IPS-15b (cell line): ENCODE measurements around the gene MKLN1.

Source experiments
- H3K27me3 ChIP-seq: one replicate; pipeline ENCODE4 v1.6.1; 2013; ENCODE audit warnings: low read length; ENCODE audit not compliant: control insufficient read depth, insufficient read depth
- H3K36me3 ChIP-seq: one replicate; pipeline ENCODE4 v1.6.1; 2013; ENCODE audit warnings: low read length; ENCODE audit not compliant: control insufficient read depth, insufficient read depth
- H3K4me1 ChIP-seq: one replicate; pipeline ENCODE4 v1.6.1; 2013; ENCODE audit warnings: mild to moderate bottlenecking, low read length; ENCODE audit not compliant: control insufficient read depth, insufficient read depth
- H3K4me3 ChIP-seq: one replicate; pipeline ENCODE4 v1.5.1; 2013; ENCODE audit warnings: low read depth, low read length
- H3K9ac ChIP-seq: one replicate; pipeline ENCODE4 v1.6.1; 2013; ENCODE audit warnings: low read depth, mild to moderate bottlenecking, low read length
- H3K9me3 ChIP-seq: one replicate; pipeline ENCODE4 v1.6.1; 2013; ENCODE audit warnings: mild to moderate bottlenecking, low read length; ENCODE audit not compliant: control insufficient read depth, insufficient read depth

Gene MKLN1

GRCh38 chr7:131336956-131337355 is 9.3 kb downstream of the MKLN1 start:
- H3K27me3 ChIP-seq: no peaks in the 10 kb centered on the region
- no peaks in the 10 kb centered on the region for H3K4me1 ChIP-seq
- no peak overlapping the region for H3K9ac ChIP-seq
- H3K9me3 ChIP-seq: no peaks in the 10 kb centered on the region
- no peak overlapping the region for H3K4me3 ChIP-seq
- no peaks in the 10 kb centered on the region for H3K36me3 ChIP-seq

- Histone ChIP-seq H3K36me3 (no peaks in the 10 kb centered on the region), H3K27me3 (no peaks in the 10 kb centered on the region), H3K4me3 (no peak overlapping the region), H3K9me3 (no peaks in the 10 kb centered on the region), H3K9ac (no peak overlapping the region), H3K4me1 (no peaks in the 10 kb centered on the region)
Measured at GRCh38 chr7:131338173-131338572, 10.5 kb downstream of the MKLN1 start.

- no peaks in the 10 kb centered on the region for H3K36me3 ChIP-seq
- H3K4me1 ChIP-seq: no peaks in the 10 kb centered on the region
- no peaks in the 10 kb centered on the region for H3K9me3 ChIP-seq
Measured at GRCh38 chr7:131338691-131339390, 11.2 kb downstream of the MKLN1 start.

GRCh38 chr7:131341690-131342089 is 14.0 kb downstream of the MKLN1 start:
- Histone ChIP-seq H3K36me3 (no peaks in the 10 kb centered on the region), H3K4me3 (no peak overlapping the region), H3K9ac (no peak overlapping the region), H3K4me1 (peaks cover under 1% of the 10 kb centered on the region), H3K9me3 (no peaks in the 10 kb centered on the region), H3K27me3 (no peaks in the 10 kb centered on the region)

More at GRCh38 chr7:131338691-131339390, 11.2 kb downstream of the MKLN1 start:
- Histone ChIP-seq H3K27me3 (no peaks in the 10 kb centered on the region), H3K4me3 (no peak overlapping the region), H3K9ac (no peak overlapping the region)

GRCh38 chr7:131342864-131343442 is 15.3 kb downstream of the MKLN1 start:
- Histone ChIP-seq H3K9me3 (no peaks in the 10 kb centered on the region), H3K27me3 (no peaks in the 10 kb centered on the region), H3K4me1 (peaks cover 9% of the 10 kb centered on the region), H3K4me3 (no peak overlapping the region), H3K36me3 (no peaks in the 10 kb centered on the region), H3K9ac (no peak overlapping the region)

GRCh38 chr7:131346885-131347592 is 19.4 kb downstream of the MKLN1 start:
- Histone ChIP-seq H3K4me1 (peaks cover 11% of the 10 kb centered on the region), H3K36me3 (no peaks in the 10 kb centered on the region), H3K27me3 (no peaks in the 10 kb centered on the region), H3K9ac (no peak overlapping the region), H3K4me3 (no peak overlapping the region), H3K9me3 (no peaks in the 10 kb centered on the region)

GRCh38 chr7:131352032-131352431 is 24.4 kb downstream of the MKLN1 start:
- H3K4me3 ChIP-seq: no peak overlapping the region
- H3K4me1 ChIP-seq: peaks cover 10% of the 10 kb centered on the region
- H3K9ac ChIP-seq: no peak overlapping the region
- no peaks in the 10 kb centered on the region for H3K9me3 ChIP-seq
- no peaks in the 10 kb centered on the region for H3K36me3 ChIP-seq
- H3K27me3 ChIP-seq: no peaks in the 10 kb centered on the region

- H3K9me3 ChIP-seq: no peaks in the 10 kb centered on the region
- H3K36me3 ChIP-seq: no peaks in the 10 kb centered on the region
- H3K4me3 ChIP-seq: no peak overlapping the region
- H3K27me3 ChIP-seq: no peaks in the 10 kb centered on the region
- H3K9ac ChIP-seq: no peak overlapping the region
- H3K4me1 ChIP-seq: peaks cover 6% of the 10 kb centered on the region
Measured at GRCh38 chr7:131354390-131354789, 26.7 kb downstream of the MKLN1 start.

GRCh38 chr7:131355917-131356777 is 28.5 kb downstream of the MKLN1 start:
- no peaks in the 10 kb centered on the region for H3K27me3 ChIP-seq
- peaks cover 6% of the 10 kb centered on the region for H3K4me1 ChIP-seq
- H3K36me3 ChIP-seq: no peaks in the 10 kb centered on the region
- no peak overlapping the region for H3K4me3 ChIP-seq
- H3K9me3 ChIP-seq: no peaks in the 10 kb centered on the region
- no peak overlapping the region for H3K9ac ChIP-seq

GRCh38 chr7:131357282-131357880 is 29.7 kb downstream of the MKLN1 start:
- peaks cover 2% of the 10 kb centered on the region for H3K4me1 ChIP-seq
- H3K36me3 ChIP-seq: no peaks in the 10 kb centered on the region
- H3K4me3 ChIP-seq: no peak overlapping the region
- H3K9me3 ChIP-seq: no peaks in the 10 kb centered on the region
- H3K9ac ChIP-seq: no peak overlapping the region
- H3K27me3 ChIP-seq: no peaks in the 10 kb centered on the region

- Histone ChIP-seq H3K9me3 (no peaks in the 10 kb centered on the region), H3K4me1 (peaks cover 10% of the 10 kb centered on the region), H3K4me3 (no peak overlapping the region), H3K36me3 (no peaks in the 10 kb centered on the region), H3K9ac (no peak overlapping the region), H3K27me3 (no peaks in the 10 kb centered on the region)
Measured at GRCh38 chr7:131358636-131359035, 31.0 kb downstream of the MKLN1 start.
